IPS-NIHi11 (cell line): Measurements from ENCODE around the gene TEKT5.
"Not testable (repeated sequence)": the region's sequence is repeated elsewhere in the genome, so short reads cannot be mapped to it uniquely, and the experiment has no call there.

ENCODE experiments used
- DNase-seq: peaks from one replicate; pipeline ENCODE4 v3.0.0; 2012; ENCODE audit warnings: mixed read lengths, low spot score

TEKT5 gene

DNA sequence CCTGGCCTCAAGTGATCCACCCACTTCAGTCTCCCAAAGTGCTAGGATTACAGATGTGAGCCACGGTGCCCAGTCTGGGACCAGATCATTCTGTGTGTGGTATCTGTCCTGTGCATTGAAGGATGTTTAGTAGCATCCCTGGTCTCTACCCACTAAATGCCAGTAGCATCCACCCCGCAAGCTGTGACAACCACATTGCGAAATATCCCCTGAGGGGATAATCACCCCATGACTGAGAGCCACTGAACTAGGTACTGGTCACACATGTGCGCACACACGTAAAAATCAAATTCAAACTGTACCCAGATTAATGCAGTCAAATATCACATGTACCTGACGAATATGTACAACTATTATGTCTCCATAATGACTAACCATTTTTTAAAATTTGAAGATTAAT lies 35.8 kb downstream of the TEKT5 start:
- no peak for DNase-seq

DNA sequence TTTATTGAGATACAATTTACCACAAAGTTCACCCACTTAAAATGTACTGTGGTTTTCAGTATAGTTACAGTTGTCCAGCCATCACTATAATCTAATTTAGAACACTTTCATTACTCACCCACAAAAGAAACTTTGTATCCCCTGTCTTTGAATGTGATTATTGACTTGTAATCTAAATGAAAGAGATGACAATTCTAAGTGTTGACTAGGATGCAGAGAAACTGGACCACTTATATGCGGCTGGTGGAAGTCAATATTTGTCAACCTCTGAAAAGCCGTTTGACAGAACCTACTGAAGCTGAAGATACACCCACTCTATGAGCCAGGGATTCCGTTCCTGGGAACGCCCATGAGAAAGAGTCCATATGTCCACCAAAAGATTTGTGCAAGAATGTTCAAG lies 36.8 kb downstream of the TEKT5 start:
- no peak for DNase-seq

DNA sequence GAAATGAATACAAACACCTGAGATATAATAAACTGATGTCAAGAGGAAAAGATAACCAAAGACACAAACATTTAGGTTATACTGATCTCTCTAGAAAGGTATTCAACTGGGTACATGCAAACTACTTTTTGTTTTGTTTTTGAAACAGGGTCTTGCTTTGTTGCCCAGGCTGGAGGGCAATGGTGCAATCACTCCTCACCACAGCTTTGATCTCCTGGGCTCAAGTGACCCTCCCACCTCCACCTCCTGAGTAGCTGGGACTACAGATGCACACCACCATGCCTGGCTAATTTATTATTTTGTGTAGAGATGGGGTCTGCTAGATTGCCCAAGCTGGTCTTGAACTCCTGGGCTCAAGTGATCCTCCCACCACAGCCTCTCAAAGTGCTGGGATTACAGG lies 38.1 kb downstream of the TEKT5 start:
- DNase-seq, result no peak

DNA sequence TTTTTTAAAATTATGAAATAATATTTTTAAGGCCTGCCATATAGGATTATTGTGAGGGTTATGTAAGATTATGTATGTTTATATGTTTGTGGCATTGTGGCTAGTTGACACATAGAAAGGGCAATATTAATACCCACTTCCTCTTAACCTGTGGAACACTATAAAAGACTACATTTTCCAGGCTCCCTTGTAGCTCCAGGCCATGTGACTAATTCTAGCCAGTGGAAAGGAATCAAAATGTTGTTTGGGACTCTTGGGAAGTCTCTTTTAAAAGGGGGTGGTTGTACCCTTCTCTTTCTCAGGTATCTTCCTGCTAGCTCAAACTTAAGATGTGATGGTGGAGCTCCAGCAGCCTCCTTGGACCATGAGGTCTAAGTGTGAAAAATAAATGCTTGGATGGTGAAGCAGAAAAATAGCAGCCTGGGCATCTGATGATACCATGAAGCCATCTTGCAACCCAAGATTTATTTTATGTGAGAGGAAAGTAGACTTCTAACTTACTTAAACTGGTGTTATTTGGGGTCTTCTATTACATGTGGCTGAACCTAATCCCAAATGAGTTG lies 39.2 kb downstream of the TEKT5 start:
- no peak for DNase-seq

- DNase-seq, result no peak
Measured at GRCh38 chr16:10654592-10655414, 39.9 kb downstream of the TEKT5 start.

DNA sequence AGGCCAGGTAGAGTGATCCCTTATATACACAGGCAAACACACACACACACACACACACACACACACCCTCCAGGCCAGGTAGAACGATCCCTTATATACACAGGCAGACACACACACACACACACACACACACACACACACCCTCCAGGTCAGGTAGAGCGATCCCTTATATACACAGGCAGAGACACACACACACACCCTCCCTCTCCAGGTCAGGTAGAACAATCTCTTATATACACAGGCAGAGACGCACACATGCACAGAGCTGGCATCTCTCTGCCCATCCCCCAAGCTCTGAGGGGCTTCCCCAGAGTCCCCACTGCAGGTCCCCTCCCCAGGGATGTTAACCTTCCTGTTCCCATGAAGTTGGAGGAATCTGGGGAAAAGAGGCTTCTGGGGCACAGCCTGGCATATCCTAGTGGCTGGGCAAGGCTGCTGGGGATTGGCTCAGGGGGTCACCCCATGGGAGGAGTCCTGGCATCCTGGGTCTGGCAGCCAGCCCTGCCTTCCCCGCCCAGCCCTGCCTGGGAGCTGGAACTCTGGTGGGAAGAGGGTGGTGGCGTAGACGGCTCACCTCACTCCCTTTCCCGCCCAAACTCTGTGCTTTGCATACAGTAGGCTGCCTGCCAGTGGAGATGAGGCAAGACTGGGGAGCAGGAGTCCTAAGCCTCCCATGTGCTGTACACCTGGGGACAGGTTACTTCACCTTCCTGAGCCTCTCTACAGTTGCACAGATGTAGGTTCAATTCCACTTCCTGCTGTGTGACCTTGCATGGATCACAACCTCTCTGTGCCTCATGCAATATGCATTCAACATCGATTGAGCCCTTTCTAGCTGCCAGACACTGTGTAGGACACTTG lies 41.8 kb downstream of the TEKT5 start:
- peak; percentile 74 for DNase-seq

DNA sequence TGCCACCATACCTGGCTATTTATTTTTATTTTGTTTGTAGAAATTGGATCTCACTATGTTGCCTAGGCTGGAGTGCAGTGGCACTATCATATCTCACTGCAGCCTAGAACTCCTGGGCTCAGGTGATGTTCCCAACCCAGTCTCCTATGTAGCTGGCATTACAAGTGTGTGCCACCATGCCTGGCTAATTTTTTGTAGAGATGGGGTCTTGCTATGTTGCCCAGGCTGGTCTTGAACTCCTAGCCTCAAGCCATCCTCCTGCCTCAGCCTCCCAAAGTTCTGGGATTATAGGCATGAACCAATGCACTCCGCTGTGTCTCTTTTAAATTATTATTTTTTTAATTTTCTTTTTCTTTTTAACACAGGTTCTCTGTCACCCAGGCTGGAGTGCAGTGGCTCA lies 45.6 kb downstream of the TEKT5 start:
- DNase-seq, result not testable (repeated sequence)

GRCh38 chr16:10647721-10648296 lies 46.9 kb downstream of the TEKT5 start:
- no peak for DNase-seq

DNA sequence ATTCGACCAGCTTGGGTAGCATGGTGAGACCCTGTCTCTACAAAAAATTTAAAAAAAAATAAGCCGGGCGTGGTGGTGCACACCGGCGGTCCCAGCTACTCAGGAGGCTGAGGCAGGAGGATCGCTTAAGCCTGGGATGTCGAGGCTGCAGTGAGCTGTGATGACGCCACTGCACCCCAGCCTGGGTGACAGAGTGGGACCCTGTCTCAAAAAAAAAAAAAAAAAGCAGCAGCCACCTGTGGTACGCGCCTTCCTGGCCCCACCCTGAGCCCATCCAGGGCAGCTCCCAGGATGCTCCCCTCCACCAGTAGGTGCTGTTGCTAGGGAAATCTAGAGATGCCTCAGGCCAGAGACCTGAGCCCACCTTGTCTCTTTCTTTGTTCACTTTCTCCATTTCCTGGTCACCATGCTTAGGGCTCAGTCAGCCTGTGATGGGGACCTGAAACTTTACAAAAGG lies 47.4 kb downstream of the TEKT5 start:
- DNase-seq, result no peak

- no peak for DNase-seq
Measured at GRCh38 chr16:10646581-10647263, 48.0 kb downstream of the TEKT5 start.

- DNase-seq, result no peak
Measured at GRCh38 chr16:10646228-10646580, 48.5 kb downstream of the TEKT5 start.

DNA sequence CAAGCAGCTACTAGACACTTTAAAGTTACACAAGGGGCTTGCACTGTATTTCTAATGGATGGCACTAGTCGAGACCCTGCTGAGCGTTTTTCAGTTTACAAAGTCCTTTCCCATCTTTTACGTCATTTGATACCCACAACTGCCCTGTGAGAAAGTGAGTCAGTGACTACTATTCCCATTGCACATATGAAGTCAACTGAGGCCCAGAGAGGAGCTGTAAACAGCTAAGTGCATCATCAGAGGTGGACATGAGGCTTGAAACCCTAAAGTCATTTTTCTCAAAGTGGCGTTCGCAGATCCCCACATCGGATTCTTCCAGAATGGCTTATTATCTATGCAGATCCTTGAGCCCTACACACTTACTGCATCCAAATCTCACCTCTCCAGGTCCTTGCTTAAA lies 50.6 kb downstream of the TEKT5 start:
- DNase-seq, result no peak

DNA sequence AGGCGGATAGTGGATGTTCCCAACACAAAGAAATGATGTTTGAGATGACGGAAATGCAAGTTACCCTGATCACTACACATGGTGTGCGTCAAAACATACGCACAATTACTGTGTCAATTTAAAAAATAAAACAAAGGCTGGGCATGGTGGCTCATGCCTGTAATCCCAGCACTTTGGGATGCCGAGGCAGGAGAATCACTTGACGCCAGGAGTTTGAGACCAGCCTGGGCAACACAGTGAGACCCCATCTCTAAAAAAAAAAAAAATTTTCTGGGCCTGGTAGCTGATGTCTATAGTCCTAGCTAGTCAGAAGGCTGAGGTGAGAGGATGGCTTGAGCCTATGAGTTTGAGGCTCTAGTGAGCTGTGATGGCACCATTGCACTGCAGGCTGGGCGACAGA lies 51.8 kb downstream of the TEKT5 start:
- DNase-seq, result no peak

- peak; percentile 78 for DNase-seq
Measured at GRCh38 chr16:10641953-10642949, 52.5 kb downstream of the TEKT5 start.

- no peak for DNase-seq
Measured at GRCh38 chr16:10641555-10641952, 53.2 kb downstream of the TEKT5 start.

GRCh38 chr16:10640934-10641333 lies 53.8 kb downstream of the TEKT5 start:
- no peak for DNase-seq

DNA sequence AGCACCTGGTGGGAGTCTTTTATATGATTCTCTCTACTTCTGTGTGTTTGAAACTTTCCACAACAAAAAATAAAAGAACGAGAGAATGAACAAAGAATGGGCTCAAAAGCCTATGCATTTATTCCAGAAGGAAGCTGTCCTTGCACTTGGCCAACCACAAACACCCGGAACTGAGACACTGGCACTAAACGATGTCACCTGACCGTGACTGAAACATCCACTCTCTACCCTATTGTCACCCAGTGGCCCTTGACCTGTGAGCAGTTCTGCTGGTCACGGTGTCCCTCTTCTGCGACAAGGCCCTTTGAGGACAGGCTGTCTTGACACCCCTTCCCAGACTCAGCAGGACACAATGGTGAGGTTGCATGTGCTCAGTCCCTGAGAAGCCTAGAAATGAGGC lies 56.6 kb downstream of the TEKT5 start:
- DNase-seq, result no peak

DNA sequence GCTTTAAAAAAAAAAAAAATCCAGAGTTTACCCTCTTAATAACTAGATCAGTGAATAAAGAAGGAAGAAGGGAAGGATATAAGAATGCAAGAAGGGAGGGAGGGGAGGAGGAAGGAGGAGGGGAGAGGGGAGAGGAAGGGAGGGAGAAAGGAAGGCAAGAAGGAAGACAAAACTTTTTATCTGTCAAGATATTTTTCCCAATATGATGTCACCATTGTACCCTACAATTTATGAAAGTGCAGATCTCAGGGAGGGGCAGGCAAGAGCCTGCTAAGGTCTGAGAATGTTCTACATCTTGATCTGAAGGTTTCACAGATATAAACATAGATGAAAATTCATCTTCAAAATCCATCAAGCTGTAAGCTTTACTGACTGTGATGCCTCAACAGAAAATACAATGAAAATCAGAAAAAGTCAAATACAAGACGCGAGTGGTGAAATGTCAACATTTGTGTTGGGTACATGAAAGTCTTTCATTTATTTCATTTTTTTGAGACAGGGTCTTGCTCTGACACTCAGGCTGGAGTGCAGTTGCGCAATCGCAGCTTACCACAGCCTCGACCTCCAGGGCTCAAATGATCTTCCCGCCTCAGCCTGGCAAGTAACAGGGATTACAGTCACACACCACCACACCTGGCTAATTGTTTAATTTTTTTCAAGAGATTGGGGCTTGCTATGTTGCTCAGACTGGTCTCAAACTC lies 57.2 kb downstream of the TEKT5 start:
- DNase-seq, result no peak

DNA sequence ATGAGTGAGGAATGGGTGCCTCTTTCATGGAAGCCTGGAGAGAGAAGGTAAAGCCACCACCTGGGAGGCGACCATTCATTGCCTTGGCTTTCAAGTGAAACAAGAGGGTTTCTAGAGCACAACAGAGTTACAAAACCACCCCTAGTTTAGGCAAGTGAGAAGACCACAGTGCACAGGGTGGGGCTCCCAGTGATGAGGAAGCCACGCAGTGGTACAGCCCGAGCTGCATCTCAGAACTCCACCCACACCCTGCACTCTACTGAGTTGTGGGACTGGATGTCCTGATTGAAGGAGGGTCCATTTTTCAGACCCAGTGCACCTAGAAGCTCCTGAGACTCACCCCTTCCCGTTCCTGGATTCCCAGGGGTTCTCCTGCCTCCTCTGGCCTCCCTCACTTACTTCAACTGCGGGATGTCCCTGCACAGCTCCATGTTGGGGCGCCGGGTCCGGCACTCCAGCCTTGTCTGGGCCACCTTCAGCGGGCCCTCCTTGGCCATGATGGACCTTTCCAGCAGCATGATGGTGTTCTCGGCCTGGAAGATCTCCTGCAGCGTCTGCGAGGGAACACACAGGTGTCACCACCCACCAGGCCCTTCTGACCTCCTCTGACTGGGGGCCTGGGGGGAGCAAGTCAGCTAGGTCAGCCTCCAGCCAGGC lies 59.2 kb downstream of the TEKT5 start:
- DNase-seq, result no peak

GRCh38 chr16:10633429-10633828 lies 61.3 kb downstream of the TEKT5 start:
- DNase-seq, result not testable (repeated sequence)
